ENCODE results near the gene ALPP. TPM values are rescaled to one million over a fixed set of nuclear protein-coding genes. Genes with fewer than 3 reads are reported as not detected.

The ALPP gene
- total and polyA plus RNA-seq, 2 donors (not counting 1 experiment from before 2014, with no cell fraction given): not detected

GRCh38 chr2:232340171-232340935 lies 38.2 kb upstream of the ALPP start:
- Mint-ChIP-seq H3K4me1 (no peaks in the 10 kb centered on the region), H3K27ac (no peak overlapping the region), H3K4me3 (no peak overlapping the region), H3K9me3 (ENCODE audit: insufficient read depth) (no peaks in the 10 kb centered on the region), H3K27me3 (no peaks in the 10 kb centered on the region)
- ATAC-seq (ENCODE audit: low read depth): no peak
- H3K27me3 ChIP-seq (replicated peaks in 1 of 4; ENCODE audit: control extremely low read depth in 1 of 4, control insufficient read depth in 3 of 4, insufficient read depth in 4 of 4, low read length in 3 of 4): no peaks in the 10 kb centered on the region
- no peaks in the 10 kb centered on the region for H3K4me1 ChIP-seq (ENCODE audit: control insufficient read depth in 2 of 2, insufficient read depth in 2 of 2, low read length in 2 of 2)
- no peaks in the 10 kb centered on the region for H3K79me2 ChIP-seq (ENCODE audit: control insufficient read depth, insufficient read depth, low read length)
- no peak for DNase-seq
- no peak overlapping the region for H3K4me3 ChIP-seq (ENCODE audit: control extremely low read depth in 1 of 5, extremely low read depth in 1 of 5, insufficient read depth in 1 of 5, low read depth in 2 of 5, low read length in 4 of 5)
- intact Hi-C loops (cut with micrococcal nuclease): no loop called here
- H3K9me3 ChIP-seq (ENCODE audit: control extremely low read depth in 1 of 3, control insufficient read depth in 2 of 3, insufficient read depth in 1 of 3, low read length in 2 of 3): peaks cover 0 to 3% (median 0%) of the 10 kb centered on the region in 3 donors
- ChIA-PET CTCF (no interaction called here), POLR2A (no interaction called here)
- no peaks in the 10 kb centered on the region for H4K20me1 ChIP-seq (ENCODE audit: control insufficient read depth, insufficient read depth, low read length, poor library complexity, severe bottlenecking)
- no peak overlapping the region for H3K4me2 ChIP-seq (replicated peaks; ENCODE audit: low read depth, low read length, poor library complexity, severe bottlenecking)
- WGBS (ENCODE audit: insufficient coverage): 95% methylated on average over 13 of the region's 14 CpGs
- no peak overlapping the region for H2AFZ ChIP-seq (ENCODE audit: insufficient read depth, low read depth, low read length, poor library complexity, severe bottlenecking)
- H3K36me3 ChIP-seq (replicated peaks in 1 of 2; ENCODE audit: control extremely low read depth in 1 of 2, control insufficient read depth in 1 of 2, extremely low read depth in 1 of 2, insufficient read depth in 2 of 2, low read length in 1 of 2): no peaks in the 10 kb centered on the region
- TF ChIP-seq, protein P1, sequence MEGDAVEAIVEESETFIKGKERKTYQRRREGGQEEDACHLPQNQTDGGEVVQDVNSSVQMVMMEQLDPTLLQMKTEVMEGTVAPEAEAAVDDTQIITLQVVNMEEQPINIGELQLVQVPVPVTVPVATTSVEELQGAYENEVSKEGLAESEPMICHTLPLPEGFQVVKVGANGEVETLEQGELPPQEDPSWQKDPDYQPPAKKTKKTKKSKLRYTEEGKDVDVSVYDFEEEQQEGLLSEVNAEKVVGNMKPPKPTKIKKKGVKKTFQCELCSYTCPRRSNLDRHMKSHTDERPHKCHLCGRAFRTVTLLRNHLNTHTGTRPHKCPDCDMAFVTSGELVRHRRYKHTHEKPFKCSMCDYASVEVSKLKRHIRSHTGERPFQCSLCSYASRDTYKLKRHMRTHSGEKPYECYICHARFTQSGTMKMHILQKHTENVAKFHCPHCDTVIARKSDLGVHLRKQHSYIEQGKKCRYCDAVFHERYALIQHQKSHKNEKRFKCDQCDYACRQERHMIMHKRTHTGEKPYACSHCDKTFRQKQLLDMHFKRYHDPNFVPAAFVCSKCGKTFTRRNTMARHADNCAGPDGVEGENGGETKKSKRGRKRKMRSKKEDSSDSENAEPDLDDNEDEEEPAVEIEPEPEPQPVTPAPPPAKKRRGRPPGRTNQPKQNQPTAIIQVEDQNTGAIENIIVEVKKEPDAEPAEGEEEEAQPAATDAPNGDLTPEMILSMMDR (IDR thresholded peaks at IDR 0.05): no peak
- no peak for TF ChIP-seq EZH2 (IDR thresholded peaks at IDR 0.05; ENCODE audit: borderline replicate concordance, insufficient read depth, low read depth, low read length, poor library complexity, severe bottlenecking)
- H3K27ac ChIP-seq (ENCODE audit: low read length in 2 of 2): no peak overlapping the region
- H3K9ac ChIP-seq (ENCODE audit: low read length): no peak overlapping the region

DNA sequence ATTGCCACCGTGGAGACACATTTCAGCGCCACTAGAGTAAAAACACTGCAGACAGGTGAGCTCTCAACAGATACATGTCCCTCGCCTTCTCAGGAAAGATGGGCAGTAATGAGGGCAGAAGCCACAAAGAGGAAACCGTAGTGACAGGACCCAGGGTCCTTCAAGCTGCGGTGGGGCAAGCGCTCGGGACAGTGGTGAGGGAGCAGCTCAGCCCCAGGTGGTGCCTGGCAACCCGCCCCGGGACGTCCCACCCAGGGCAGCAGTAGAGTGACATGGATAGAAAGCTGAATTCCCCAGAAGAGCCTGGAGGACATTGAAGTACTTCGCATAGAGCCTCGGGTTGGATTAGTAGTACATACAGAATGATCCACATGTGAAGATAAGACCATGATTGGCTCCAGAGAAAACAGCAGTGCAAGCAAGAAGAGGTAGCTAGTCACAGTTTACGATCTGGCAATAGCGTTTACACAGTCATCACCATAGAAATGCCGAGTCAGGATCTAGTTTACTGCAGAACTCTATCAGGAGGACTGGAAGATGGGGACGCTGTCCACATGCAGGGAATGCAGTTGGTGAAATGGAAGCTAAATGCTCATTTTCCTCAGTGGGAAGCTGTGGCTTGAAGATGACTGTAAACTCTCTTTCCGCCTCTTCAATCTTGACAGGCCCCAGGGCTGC lies 37.4 kb upstream of the ALPP start:
- H3K9me3 Mint-ChIP-seq (ENCODE audit: insufficient read depth): no peaks in the 10 kb centered on the region
- DNase-seq (no peak), ATAC-seq (ENCODE audit: low read depth) (no peak)
- H3K4me3 ChIP-seq (ENCODE audit: control extremely low read depth in 1 of 5, extremely low read depth in 1 of 5, insufficient read depth in 1 of 5, low read depth in 2 of 5, low read length in 4 of 5): no peak overlapping the region
- H3K27me3 ChIP-seq (replicated peaks in 1 of 4; ENCODE audit: control extremely low read depth in 1 of 4, control insufficient read depth in 3 of 4, insufficient read depth in 4 of 4, low read length in 3 of 4): no peaks in the 10 kb centered on the region
- no peak overlapping the region for H3K4me3 Mint-ChIP-seq
- H3K4me2 ChIP-seq (replicated peaks; ENCODE audit: low read depth, low read length, poor library complexity, severe bottlenecking): no peak overlapping the region
- no peaks in the 10 kb centered on the region for H3K79me2 ChIP-seq (ENCODE audit: control insufficient read depth, insufficient read depth, low read length)
- intact Hi-C loops (cut with micrococcal nuclease): no loop called here
- WGBS (ENCODE audit: insufficient coverage): 92% methylated on average over 16 of the region's 17 CpGs
- H2AFZ ChIP-seq (ENCODE audit: insufficient read depth, low read depth, low read length, poor library complexity, severe bottlenecking): no peak overlapping the region
- no peak overlapping the region for H3K27ac ChIP-seq (ENCODE audit: low read length in 2 of 2)
- H3K4me1 ChIP-seq (ENCODE audit: control insufficient read depth in 2 of 2, insufficient read depth in 2 of 2, low read length in 2 of 2): no peaks in the 10 kb centered on the region
- H3K9me3 ChIP-seq (ENCODE audit: control extremely low read depth in 1 of 3, control insufficient read depth in 2 of 3, insufficient read depth in 1 of 3, low read length in 2 of 3): peaks cover 0 to 3% (median 0%) of the 10 kb centered on the region in 3 donors
- TF ChIP-seq, protein P1 (IDR thresholded peaks at IDR 0.05): no peak
- TF ChIP-seq EZH2 (IDR thresholded peaks at IDR 0.05; ENCODE audit: borderline replicate concordance, insufficient read depth, low read depth, low read length, poor library complexity, severe bottlenecking): no peak
- H3K27ac Mint-ChIP-seq: no peak overlapping the region
- H3K36me3 ChIP-seq (replicated peaks in 1 of 2; ENCODE audit: control extremely low read depth in 1 of 2, control insufficient read depth in 1 of 2, extremely low read depth in 1 of 2, insufficient read depth in 2 of 2, low read length in 1 of 2): no peaks in the 10 kb centered on the region
- CTCF ChIA-PET: interaction anchor here (1.0 to 1.2 kb wide), 2 partner anchors 14 to 206 kb away, joined by 3 to 4 read pairs; no protein-coding TSS in a partner anchor
- no peaks in the 10 kb centered on the region for H3K27me3 Mint-ChIP-seq
- no peaks in the 10 kb centered on the region for H4K20me1 ChIP-seq (ENCODE audit: control insufficient read depth, insufficient read depth, low read length, poor library complexity, severe bottlenecking)
- no peak overlapping the region for H3K9ac ChIP-seq (ENCODE audit: low read length)
- H3K4me1 Mint-ChIP-seq: no peaks in the 10 kb centered on the region
- POLR2A ChIA-PET: no interaction called here
